Fibroblast of upper back skin (primary cell): ENCODE measurements around the gene OAT.

ENCODE experiments used
- DNase-seq: peaks from one replicate; pipeline ENCODE4 v3.0.0-alpha.2; 2013

The OAT gene

GRCh38 chr10:124394583-124394982 is 24.1 kb downstream of the OAT start:
- DNase-seq, result no peak

- no peak for DNase-seq
Observed at GRCh38 chr10:124392626-124393342, 25.9 kb downstream of the OAT start.

DNA sequence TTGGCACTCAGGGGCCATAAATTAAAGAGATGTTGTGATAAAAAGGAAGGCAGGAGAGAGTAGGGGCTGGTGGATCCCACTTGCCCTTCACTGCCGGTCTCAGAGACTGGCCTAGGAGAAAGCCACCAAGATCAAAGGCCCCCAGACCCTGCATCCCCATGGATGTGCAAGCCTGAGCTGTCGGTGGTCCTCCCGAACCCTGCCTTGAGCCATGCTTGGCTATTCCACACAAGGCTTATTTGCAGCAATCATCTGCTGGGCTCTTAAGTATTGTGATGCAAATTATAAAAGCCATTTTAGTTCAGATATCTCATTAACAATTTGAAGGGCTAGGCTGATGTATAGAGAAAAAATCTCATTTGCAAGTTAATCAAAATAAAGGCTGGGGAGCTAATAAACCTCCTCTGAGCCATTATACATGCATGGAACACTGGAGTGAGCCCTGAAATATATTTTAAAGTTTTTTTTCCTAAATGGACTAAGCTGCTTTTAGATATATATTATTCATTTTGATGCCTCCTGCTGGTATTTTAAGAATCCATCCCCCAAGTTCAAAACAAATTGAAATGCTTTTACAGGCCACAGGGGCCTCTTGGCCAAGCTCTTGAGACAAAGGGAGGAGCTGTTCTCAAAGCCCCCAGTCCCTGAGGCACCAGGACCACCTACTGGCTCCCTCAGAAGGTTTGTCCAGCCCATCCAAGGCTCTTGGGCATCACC is 28.1 kb downstream of the OAT start:
- no peak for DNase-seq

DNA sequence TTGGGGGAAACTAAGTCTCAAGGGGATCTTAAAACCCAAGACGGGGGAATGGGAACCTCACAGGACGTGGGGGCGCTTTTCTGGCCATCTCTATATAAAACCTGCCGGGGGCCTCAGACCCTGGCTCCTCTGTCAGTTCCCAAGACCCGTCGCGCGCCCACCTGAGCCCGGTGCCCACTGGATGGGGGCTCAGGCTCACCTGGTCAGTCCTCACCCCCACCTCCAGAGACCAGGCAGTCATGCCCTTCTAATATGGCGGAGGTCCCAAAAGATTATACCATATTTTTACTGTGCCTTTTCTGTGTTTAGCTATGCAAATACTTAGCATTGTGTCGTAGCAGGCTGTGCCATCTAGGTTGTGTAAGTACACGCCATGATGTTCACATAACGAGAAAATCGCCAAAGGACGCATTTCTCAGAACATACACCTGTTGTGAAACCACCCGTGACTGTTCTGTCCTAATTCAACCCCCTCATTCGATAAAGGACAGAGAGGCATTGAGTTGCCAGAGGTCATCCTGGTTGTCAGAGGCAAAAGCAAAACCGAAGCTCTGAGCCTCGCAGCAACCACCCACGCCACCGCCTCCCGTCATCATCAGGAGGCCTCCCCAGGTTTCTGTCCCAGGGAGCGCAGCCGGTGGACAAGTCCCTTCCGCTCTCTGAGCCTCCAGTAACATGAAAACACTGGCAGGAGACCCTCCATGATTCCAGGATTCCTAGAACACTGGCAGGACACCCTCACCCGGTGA is 28.9 kb downstream of the OAT start:
- no peak for DNase-seq

- DNase-seq, result peak; percentile 81
Observed at GRCh38 chr10:124388823-124389612, 29.7 kb downstream of the OAT start.

DNA sequence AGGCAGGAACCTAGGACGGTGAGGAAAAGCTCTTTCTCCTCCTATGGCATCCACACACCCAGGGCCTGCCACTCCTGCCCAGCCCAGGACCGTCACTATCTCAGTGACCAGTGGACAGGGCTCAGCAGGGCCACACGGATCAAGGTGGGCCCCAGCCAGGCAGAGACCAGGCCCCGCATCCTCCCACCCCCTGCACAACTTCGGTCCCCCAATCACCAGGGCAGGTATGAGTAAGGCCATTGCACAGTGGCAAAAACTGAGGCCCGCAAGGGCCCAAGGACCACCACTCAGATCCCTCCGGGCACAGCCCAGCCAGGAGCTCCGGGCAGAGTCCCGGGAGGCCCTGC is 30.3 kb downstream of the OAT start:
- DNase-seq, result no peak

DNA sequence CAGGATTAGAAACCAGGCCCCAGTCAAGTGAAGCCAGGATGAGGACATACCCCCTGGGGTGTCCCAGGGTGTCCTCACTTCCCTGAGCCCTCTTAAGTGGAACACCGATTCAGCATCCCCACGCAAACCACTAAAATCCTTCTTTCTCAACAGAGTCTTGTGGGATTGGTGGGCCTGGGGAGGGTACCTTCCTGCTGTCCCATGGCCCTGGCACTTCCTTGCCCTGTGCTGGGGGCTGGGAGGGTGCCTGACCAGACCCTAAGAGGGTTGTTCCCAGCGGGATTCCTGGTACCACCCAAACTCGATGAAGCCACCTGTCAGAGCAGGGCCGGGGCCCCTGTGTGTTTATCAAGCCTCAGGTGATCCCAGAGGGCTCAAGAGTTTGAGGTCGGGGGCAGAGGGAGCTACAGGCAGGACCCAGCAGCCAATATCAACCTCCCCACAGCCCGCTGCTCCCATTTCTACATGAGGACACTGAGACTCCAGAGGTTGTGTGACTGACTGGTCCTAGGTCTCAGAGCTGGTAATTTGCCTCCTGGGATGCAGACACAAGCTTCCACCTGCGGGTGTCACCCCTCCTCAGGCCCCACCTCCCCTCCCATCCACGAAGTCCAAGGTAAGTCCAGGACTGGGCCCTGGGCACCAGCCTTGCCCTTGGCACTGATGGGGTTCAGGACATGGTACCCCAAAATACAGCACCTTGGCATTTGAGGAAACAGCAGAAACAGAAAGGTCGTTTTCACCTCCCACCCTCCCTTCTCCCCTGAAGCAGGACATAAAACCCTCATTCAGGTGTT is 31.4 kb downstream of the OAT start:
- no peak for DNase-seq

- no peak for DNase-seq
Observed at GRCh38 chr10:124386186-124387077, 32.3 kb downstream of the OAT start.

DNA sequence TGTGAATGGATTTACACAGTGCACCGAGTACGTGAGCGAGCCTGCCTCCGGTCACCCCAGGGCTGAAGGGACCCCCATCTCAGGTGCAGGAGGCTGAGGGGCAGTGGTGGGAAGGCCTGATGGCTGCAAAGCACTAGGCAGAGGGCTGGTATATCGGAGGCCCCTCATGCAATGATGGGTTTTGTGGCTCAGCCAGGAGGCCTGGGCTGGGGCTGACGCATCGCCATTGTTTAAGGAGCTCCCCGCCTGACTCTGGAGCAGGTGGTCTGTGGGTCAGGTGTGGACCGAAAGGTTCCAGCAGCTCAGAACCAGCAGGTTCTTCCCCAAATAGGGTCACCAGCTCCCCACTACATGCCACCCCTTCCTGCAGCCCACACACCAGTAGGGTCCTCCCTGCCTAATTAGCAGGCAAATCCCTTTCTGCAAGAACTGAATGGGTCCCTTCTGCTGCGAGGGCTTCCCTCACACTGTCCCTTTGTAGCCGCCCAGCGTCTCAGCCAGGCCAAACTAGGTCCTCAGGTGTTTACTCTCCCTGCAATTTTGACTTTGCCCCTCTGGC is 33.0 kb downstream of the OAT start:
- no peak for DNase-seq

DNA sequence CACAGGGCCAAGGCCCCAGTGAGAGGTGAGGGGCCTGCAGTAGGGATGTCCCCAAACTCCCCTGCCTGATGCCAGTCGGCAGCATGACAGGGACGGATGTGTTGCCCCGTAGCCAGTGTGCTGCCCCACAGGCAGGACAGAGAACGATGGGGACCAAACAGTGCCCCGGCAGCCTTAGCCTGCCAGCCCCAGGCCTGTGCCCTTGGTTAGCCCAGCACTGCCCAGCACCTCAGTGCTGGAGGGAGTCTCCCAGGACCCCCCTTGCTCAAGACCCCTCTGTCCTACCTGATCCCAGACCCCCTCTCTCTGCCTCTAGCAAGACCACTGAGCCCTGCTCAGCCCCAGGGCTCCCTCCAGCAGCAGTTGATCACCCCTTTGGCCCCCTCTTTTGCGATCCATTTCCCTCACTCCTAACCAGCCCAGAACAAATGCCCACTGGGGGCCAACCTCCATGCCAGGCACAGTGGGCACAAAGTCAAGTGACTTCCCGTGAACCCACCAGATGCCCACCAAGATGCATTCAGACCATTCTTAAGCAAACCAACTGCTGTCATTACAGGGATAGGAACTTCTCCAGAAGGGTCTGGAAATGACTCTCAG is 34.0 kb downstream of the OAT start:
- DNase-seq, result no peak

DNA sequence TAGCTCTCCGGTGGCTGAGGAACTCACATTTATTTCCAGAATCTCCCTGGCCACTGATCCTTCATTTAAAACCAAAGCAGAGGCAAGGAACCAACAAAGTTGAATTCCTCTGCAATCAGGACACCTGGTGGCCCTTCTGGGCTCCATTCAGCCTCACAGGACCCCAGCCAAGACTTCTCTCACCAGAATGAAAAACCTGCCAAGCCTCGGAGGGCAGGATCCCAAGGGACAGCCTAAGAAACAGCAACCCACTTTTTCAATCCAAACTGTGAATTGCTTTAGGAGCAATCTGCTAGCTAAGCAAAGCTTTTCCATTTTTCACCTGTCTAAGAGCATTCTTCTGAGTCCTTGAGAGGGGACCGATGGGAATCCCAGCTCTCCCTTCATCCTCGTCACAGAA is 34.6 kb downstream of the OAT start:
- DNase-seq, result no peak

GRCh38 chr10:124383496-124383895 is 35.2 kb downstream of the OAT start:
- no peak for DNase-seq

DNA sequence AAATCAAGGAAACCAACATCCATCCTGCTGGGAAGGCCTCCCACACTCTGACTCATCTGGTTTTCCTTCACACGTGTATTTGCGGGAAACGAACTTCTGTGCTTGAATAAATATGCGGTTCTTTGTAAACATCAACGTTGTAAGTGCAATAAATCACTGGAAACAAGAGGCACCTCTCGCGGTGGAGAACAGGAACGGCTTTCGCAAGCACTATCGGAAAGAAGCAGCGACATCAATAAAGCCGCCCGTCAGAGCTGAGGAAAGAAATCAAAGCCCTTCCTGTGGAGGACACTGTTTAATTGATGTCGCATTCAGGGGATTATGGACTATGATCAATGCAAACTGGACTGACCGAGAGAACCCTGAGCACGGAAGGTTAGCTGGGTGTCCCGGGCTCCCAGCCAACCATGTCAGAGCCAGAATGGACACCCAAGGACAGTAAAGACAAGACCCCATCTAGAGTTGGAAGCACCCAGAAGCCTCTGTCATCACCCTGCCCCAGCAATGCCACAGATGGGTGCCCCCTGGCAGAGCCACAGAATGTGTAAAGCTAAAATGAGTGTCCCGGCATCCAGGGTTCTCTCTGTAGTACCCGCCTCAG is 37.6 kb downstream of the OAT start:
- DNase-seq, result no peak

GRCh38 chr10:124380256-124380995 is 38.3 kb downstream of the OAT start:
- no peak for DNase-seq

DNA sequence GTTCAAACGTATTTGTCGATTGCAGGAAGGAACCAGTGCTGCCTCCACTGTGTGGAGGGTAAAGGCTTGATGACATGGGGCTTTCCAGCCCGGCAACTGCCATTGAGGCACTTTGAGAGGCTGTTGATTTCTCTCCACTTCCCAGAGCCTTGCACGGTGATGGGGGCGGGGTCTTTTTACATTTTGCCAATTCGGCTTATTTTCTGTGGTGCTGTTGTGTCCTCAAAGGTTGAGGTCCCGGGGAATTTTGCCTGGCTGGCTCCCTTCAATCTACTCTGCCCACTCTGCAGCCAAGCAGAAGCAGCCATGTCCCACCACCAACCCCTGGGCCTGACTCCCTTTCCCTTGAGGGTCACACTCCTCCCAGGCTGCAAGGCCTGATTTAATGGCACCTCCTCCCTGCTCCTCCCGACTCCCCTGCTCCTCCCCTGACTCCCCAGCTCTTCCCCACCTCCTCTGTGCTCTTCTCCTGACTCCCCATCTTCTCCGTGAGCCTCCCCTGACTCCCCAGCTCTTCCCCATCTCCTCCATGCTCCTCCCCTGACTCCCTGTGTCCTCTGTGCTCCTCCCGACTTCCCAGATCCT is 39.0 kb downstream of the OAT start:
- no peak for DNase-seq

DNA sequence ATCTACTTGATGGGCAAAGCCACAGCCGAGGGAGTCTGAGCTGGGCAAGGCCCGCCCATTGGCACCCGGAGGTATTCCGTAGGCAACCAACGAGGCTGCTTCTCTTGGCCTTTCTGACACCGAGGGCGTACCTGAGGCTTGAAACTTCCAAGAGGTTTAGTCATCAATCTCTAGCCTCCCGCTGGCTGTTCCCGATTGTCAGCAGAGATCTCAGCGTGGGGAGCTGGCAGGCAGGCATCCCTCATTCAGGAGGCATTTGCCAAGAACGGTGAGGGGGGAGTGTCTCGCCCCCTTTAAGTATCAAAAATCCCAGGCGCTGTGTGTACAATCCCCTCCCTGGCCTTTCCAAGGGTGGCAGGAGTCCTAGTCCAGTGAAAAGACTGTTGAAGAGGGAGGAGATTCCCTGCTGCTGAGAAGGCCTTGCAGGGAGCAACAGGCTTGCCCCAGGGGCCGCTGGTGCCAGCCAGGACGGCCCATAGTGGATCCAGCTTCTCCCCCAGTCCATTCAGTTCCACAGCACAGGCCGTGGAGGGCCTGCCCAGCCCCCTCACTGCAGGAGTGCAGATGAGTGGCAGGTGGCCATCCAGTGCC is 39.7 kb downstream of the OAT start:
- DNase-seq, result no peak

DNA sequence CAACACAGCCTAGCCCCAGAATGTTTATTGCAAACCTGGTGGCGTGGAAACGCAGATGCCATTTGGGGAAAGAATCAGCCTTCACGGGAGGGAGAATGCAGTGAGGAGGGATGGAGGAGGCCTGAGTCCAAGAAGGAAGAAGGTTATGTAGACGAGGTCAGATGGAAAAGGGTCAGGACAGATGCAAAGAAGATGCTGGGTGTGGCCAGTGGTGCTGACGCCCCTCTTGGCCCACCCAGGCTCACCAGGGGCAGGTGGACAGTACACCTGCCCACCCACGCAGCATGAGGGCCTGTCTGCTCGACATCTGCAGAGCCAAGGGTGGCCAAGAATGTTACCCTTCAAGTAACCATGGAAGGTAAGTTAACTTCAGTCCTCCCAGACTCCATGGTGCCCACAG is 40.5 kb downstream of the OAT start:
- DNase-seq, result no peak

GRCh38 chr10:124377101-124377500 is 41.6 kb downstream of the OAT start:
- DNase-seq, result no peak

DNA sequence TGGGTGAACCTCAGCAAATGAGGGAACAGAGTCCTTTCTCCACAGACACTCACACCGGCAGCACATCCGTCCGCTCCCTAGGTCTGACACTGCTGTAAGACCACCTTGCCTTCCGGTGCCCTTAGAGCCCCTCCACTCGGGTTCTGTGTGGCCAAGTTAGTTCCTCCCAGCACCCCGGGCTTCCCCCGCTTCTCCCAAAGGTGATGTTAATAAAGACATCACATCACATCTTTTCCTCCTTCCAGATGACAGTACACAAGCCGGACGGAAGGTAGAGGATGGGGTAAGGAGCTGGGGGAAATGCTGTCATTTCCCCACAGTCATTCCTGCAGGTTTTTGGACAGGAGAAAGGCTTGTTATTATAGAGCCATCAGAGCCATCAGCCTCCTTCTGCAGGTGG is 42.3 kb downstream of the OAT start:
- DNase-seq, result no peak
